Ecto neural progenitor cell (in vitro differentiated cells): ENCODE measurements around the gene ZNF292.
"Not testable (repeated sequence)": the region's sequence is repeated elsewhere in the genome, so short reads cannot be mapped to it uniquely, and the experiment has no call there.

Experiments used
- DNase-seq: peaks from one replicate; pipeline ENCODE4 v3.0.0-alpha.2; 2018; ENCODE audit warnings: low spot score

ZNF292 gene

GRCh38 chr6:87164004-87164403 is 8.6 kb downstream of the ZNF292 start:
- DNase-seq, result no peak

DNA sequence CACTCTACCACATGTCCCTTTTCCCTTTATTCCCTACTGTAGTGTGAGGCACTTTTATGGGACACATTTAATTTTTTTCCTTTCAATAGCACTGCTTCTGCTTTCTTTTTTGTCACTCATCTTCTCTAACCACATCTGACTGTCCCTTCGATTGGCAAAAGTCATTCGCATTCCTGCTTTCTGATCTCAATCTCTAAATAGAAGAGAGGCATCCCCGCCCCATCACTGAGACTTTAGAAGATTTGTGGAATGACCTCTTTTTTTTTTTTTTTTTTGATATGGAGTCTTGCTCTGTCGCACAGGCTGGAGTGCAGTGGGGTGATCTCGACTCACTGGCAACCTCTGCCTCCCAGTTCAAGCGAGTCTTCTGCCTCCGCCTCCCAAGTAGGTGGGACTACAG is 9.1 kb downstream of the ZNF292 start:
- no peak for DNase-seq

DNA sequence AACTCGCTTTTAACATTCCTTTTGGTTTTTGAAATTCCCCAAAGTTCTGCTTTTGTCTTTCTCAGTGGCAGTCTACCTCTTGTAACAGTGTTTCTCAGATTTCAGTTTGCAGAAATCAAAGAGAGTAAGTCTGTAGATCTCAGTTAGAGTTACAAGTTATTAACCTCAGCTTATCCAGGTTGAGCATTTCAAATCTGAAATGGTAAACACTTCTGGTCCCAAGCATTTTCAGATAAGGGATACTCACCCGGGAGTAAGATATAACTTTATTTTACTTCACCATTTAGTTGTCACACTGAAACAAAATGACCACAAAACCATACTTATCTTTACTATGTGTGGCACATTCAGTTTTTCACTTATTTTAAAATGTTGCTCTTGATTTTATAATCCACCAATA is 9.8 kb downstream of the ZNF292 start:
- no peak for DNase-seq

DNA sequence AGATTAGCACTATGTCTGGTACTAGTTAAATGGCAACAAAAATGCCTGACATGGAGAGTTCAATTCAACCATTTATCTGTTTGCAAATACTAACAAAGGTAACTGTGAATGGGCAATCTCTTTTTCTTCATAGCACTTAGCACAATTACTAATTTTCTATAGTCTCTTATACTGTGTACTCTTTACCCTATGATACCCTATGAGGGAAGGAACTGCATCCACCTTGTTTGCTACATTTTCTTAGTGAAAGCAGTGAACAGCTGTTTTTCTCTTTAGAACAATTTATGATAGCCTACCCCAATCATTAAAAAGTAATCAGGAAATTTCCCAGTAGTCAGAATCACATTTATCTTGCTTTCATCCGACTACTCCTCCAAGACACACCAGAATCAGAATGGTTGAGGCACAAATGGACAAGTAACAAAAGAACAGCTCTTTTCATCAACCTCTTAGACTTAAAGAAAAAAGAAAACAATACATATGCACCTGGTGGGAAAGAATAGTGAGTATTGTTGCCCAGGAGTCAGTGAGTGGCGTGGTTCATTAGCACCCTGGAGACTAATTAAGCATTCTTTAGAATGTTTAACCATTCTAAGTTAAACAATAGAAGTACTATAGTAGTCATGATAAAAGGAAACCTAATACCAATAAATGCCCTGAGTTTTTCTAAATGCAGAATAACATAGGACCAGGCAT is 16.7 kb downstream of the ZNF292 start:
- DNase-seq, result no peak

DNA sequence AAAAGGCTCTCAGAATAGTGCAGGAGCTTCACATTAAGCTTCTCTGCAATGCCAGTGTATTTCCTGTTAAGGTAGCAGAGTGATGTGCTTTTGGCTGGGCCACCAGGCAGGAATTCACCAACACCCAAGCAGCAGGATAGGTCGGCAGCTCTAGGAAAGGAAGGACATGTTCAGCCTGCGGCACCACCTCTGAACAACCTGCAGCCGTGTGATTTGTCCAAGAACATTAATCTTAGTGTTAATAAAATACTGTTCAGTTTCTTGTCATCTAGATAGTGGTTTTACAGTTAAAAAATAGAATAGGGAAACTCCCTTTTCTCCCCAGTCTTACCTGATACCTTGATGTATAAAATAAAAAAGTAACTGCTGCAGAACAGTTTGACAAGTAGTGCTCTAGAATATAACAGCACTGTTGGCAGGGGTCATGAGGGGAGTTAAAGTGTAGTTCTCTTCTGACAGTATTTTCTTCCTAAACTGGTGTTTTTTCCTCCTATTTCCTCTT is 18.8 kb downstream of the ZNF292 start:
- DNase-seq, result no peak

DNA sequence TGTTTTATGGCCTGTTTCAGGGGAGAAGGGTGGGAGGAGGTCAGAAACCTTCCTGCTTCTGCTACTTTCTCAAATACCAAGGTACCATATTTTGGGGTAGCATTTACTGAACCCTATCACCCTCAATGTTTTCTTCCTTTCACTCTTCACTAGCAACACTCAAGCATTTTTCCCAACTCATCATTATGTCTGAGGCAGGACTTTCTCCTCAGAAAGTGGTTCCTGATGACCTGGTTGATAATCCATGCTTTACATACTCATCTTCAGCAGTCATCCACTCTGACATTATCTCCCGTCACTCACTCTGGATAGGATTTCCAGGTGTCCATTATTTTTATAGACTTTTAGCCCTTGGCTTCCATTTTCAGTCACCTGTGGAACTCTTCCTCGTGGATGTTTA is 21.1 kb downstream of the ZNF292 start:
- no peak for DNase-seq

- DNase-seq, result no peak
Observed at GRCh38 chr6:87180105-87180728, 24.9 kb downstream of the ZNF292 start.

DNA sequence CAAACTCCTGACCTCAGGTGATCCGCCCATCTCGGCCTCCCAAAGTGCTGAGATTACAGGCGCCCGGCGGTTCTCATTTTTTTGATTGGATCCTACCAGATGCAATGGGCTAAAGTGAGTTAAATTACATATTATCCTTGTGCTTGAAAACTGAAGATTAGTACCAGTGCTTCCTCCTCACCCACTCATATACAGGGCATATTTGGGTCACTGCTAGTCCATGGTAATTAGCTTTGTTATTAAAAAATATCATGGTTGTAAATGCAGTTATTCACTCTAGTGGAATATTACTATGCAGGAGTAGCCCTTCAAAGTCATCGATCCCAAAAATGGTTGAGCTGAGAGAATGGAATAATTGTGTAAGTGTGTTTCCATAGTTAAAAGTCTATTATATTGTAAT is 26.5 kb downstream of the ZNF292 start:
- no peak for DNase-seq

GRCh38 chr6:87182321-87182720 is 27.0 kb downstream of the ZNF292 start:
- DNase-seq, result no peak

- no peak for DNase-seq
Observed at GRCh38 chr6:87182940-87183339, 27.6 kb downstream of the ZNF292 start.

DNA sequence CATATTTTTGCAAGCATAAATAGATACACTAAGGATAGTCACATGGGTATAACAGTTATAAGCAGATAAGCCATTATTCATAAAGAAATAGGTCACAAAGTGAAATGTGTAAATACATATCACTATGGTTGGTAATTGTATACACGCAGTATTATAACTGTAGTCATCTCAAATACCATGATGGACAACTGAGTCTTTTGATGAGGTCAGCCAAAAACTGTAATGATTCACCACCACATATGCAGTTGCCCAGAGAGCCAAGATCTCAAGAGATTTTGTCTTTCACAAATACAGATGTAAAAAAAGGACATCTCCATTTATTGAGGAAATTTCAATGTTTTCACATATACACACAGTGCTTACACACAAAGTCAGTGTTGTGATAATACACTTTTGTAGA is 28.3 kb downstream of the ZNF292 start:
- DNase-seq, result no peak

GRCh38 chr6:87184762-87185250 is 29.4 kb downstream of the ZNF292 start:
- DNase-seq, result no peak

DNA sequence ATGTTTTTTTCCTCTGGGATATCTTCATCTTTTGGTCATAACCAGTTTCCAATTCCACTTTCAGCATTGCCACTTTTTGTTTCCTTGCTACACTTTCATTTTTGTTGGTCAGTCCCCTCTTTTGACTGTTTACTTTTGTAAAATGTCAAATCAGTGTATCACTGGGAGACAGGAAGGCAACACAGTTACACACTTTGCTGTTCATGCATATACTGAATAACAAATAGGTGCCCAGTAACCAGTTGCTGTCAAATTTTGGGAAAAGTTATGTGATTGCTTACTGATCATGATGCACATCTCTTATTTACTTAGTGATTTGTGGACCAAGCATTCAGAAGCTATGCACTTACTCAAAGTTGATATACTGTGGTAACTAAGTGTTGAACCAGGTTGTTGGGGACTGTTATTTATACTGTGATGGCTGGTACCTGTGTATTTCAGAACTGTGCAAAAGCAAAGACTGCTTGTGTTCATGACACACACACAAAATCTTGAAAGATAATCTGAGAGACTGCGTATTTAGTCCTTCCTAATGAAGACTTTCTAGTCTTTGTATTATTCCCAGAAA is 41.0 kb downstream of the ZNF292 start:
- DNase-seq, result no peak

GRCh38 chr6:87197547-87197946 is 42.2 kb downstream of the ZNF292 start:
- no peak for DNase-seq

DNA sequence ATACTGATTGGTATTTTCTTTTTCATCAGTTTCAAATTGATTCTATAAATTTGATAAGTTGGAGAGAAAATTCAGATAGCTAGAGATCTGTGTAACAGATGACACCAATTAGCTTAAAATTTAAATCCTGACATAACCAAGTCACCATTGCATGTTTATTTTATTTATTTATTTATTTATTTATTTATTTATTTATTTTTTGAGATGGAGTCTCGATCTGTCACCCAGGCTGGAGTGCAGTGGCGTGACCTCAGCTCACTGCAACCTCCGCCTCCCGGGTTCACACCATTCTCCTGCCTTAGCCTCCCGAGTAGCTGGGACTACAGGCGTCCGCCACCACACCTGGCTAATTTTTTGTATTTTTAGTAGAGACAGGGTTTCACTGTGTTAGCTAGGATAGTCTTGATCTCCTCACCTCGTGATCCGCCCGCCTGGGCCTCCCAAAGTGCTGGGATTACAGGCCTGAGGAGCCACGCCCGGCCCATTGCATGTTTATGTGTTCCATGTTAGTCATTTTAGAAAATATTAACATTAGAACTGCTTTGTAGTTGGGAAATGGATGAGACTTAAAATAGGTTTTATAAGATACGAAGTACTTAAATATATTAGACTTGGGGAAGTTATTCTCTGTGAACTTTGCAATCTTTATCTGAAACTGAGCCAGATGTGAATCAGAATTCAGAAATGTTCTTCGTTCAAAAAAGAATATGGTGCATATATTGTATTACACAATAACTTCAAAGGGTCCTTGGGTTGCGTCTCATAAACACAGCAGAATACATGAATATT is 42.9 kb downstream of the ZNF292 start:
- DNase-seq, result not testable (repeated sequence)

DNA sequence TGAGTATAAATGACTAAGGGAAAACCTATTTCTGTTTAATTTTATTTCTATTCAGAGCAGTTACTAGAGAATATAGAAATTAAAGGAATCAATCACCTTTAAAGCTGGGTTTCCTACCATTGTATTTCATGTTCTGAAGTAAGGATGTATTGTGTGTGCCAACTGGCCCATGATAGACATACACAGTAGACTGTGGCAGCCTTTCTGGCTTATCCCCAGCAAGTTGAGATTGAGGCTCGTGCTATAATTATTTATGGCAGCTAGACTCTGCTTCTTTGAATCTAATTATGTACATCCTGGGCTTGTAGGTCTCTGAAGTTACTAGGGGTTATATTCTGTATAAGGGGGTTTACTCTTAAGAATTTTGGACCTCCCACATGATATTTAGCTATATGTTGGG is 44.4 kb downstream of the ZNF292 start:
- DNase-seq, result no peak

- DNase-seq, result no peak
Observed at GRCh38 chr6:87200469-87201175, 45.3 kb downstream of the ZNF292 start.

DNA sequence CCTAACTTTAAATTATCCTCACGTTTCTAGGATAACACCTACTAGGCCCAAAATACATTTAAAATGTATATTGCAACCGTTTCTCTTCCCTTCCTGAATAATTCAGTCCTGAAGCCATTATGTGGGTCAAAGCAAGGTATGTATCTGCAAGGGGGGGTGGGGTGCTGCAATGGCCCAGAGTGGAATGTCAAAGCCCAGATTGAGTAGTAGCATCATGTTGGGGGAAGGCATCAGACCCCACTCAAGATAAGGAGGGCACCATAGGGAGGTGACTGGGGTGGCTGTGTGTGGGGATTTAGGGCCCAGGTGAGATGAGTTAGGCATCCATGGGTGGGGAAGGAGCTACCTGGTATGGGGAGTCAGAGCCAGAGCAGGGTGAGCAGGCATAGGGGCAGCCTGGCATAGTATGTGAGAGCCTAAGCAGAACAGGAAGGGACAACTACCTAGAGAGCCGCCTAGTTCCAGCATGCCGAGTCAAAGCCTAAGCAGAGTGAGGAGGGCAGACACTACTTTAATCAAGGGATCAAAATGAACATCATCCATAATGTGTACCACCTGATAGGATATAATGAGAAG is 48.2 kb downstream of the ZNF292 start:
- no peak for DNase-seq

- no peak for DNase-seq
Observed at GRCh38 chr6:87209812-87210211, 54.4 kb downstream of the ZNF292 start.

GRCh38 chr6:87210979-87211378 is 55.6 kb downstream of the ZNF292 start:
- no peak for DNase-seq

DNA sequence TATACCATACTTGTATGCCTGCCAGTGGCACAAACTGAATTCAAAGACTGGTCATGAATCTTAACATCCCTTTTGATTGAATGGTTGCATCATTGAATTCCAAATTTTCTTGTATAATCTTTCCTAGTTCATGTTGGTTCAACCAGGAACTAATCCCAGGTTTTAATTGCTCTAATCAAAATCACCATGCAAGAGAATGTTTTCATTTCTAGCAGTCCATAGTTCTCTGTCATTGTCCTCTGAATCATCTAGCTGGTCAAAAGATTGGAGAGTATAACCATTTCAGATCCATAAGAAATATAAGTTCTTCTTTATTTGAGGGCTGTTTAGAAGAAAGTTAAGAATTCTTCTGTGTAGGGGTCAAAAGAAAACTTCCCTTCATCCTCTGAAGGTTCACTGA is 57.2 kb downstream of the ZNF292 start:
- DNase-seq, result no peak

GRCh38 chr6:87213364-87213763 is 58.0 kb downstream of the ZNF292 start:
- DNase-seq, result no peak
